ENCODE data around the gene SEMA7A.

SEMA7A gene

DNA sequence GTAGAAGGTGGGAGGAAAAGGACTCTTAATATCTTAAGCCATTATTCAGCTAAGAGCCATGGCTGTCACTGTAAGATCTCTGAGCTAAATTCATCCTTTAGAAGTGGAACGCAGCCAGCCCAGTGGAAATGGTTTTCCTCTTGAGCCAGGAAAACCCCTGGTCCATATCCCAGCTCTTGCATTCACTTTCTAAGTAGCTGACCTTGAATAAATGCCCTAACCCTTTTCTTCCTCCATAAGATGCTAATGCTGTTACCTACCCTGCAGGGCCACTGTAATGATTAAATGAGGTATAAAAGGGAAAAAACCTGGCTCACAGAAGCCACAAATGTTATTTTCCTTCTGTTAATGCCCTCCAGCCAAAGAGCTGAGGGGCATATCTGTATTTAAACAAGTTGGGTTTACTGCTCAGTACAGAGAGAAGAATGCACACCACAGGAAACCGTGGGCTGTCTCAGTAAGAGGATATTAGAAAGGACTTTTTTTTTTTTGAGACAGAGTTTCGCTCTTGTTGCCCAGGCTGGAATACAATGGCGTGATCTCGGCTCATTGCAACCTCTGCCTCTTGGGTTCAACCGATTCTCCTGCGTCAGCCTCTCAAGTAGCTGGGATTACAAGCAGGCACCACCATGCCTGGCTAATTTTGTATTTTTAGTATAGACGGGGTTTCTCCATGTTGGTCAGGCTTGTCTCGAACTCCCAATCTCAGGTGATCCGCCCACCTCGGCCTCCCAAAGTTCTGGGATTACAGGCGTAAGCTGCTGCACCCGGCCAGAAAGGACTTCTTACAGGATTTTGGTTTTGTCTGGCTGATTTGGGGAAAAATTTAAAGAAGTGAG lies 20.4 kb upstream of the SEMA7A start:
- no peak for DNase-seq (ENCODE audit: extremely low read depth in 1 of 2, low read depth in 1 of 2)

- no peak for DNase-seq (ENCODE audit: extremely low read depth in 1 of 2, low read depth in 1 of 2)
These were observed 18.4 kb upstream of the SEMA7A start for GRCh38 chr15:74451861-74452835.

- no peak for DNase-seq (ENCODE audit: extremely low read depth in 1 of 2, low read depth in 1 of 2)
These were observed 17.6 kb upstream of the SEMA7A start for GRCh38 chr15:74451322-74451721.

- no peak for DNase-seq (ENCODE audit: extremely low read depth in 1 of 2, low read depth in 1 of 2)
These were observed 16.0 kb upstream of the SEMA7A start for GRCh38 chr15:74449643-74450205.

DNA sequence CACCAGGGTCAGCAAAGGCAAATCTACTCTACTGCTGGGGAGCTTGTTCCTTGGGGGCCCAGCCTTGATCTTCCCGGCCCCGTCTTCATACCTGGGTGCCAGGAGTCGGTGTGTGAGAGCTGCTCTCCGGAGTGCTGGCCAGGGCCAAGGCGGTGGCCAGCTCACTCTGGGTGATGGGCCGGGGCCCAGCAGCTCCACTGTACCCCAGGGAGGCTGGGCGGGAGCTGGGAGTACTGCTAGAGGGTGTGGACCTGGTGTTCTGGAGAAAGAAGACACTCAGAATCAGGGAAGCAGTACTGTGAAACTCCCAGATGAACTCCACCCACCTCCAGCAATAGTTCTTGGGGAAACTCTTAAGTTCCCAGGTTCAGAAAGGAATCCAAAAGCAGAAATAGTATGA lies 15.3 kb upstream of the SEMA7A start:
- DNase-seq (ENCODE audit: extremely low read depth in 1 of 2, low read depth in 1 of 2), result no peak

DNA sequence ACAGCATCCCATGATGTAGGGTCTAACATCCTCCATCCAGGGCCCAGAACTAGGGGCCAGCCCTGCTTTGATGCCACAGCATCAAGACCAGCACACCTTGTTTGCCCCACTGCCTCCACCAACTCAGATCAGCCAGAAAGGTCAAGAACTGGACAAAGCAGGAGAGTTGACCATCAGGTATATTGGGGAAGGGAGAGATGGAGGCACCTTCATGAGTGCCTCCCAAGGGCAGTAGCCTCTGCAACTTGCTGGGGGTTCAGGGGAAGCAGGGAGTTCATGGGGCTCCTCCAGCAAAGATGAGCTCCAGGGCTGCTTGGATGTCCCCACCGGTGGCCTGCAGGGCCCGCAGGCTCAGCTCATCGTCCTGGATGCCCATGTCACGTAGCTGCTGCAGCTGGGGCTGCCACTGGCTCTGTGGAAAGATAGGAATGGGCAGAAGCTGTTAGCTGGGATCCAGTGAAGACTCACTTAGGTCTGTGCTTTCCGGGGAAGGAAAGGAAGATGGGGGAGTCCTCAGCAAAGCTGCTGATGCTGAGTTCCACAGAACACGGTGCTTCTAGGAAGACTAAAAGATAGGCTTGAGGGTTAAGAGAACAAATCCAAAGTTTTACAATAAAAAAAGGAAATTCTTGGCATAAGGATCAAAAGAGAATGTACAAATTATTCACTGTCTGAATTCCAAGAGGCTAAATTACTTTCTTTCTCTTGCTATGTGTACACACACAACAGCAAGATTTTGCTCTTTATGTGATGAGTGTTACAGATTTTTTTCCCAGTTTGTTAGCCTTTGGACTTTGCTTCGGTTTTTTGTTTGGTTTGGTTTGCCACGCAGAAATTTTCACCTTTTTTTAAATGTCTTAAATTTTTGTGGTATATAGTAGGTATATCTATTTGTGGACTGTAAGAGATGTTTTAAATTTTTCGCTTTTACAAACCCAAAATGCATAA lies 12.3 kb upstream of the SEMA7A start:
- DNase-seq (ENCODE audit: extremely low read depth in 1 of 2, low read depth in 1 of 2), result no peak

DNA sequence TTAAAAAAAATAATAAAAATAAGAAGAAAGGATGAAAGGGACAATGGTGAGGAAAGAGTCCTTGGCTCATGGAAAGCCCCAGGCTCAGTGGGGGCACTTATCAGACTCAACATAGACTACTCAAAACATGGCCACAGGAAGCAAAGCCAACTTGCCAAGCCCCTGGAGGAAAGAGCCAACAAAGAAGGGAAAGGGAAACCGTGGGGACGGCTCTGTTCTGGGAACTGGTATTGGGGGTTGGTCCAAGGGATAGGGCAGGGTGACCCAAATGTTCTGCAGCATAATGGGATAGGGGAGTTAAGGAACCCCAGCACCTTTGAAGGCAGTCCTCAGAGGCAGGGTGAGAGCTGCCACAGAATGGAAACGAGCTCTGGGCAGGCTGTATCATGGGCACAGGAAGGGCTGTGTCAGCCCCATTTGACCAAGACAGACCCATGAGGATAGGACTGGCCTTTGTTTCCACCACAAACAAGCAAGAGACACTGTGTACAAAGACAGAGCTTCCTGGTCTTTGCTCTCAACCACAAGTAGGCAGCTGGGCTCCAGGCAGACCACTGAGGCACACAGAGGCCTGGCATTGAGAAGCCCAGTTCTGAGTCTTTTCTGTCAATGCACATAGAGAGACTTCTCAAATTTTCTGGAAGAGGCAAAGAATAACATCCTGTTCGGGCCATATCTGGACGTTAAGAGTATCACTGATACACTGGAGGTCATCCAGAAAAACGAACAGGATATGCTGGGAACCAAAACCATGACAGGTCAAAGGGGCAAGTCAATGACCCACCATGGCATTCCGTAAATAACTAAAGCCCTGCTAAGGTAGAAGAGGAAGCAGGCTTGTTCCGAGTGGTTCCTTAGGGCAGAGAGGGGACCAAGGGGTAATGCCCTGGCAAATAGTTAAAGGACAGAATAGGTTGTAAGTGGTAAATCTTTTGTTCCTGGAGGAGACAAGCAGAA lies 10.6 kb upstream of the SEMA7A start:
- no peak for DNase-seq (ENCODE audit: extremely low read depth in 1 of 2, low read depth in 1 of 2)

DNA sequence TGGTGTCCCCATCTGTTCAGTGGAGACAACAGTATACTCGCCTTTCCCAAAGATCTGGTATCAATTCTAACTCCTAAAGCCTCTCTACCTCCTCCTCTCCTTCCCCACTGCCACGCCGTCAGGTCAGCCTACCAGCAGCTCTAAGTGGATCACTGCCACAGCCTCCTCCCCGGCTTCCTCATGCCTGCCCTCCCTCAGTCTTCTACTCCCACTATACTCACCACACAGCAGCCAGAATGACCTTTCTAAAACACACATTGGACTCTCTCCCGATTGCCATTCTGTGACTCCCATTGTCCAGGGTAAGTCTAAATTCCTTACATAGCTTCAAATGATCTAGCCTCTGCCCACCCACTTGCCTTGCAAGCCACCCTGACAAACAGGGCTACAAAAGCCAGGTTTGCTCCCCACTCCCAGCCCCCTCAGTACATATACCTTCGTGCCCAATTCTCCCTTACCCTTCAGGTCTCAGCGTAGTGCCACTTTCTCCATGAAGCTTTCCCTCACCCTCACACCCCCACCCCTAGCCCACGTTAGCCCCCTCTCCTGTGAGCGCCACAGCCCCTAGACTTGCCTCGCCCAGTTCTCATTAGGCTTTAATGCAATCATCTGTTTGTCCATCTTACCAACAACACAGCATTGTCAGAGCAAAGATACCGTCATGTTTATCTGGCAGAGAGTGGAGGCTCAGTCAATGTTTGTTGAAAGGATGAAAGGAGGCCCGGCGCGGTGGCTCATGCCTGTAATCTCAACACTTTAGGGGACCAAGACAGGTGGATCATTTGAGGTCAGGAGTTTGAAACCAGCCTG lies 9.5 kb upstream of the SEMA7A start:
- DNase-seq (ENCODE audit: extremely low read depth in 1 of 2, low read depth in 1 of 2), result no peak

DNA sequence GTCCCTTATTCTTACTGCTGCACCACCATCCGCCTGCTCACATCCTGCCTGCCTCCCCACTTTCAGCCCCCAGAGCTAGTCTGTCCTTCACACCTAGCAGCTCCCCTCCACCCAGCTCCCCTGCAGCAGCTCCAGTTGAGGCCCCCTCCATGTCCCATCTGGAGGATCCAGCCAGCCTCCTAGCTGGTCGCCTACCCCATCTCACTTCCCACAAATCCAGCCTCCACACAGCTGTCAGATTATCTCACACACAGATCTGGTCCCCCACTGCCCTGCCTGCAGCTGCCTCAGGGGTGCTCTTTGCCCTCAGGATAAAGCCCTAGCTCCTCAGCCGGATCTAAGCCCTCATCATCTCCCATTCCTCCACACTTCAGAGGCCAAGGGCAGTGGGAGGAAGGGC lies 8.8 kb upstream of the SEMA7A start:
- no peak for DNase-seq (ENCODE audit: extremely low read depth in 1 of 2, low read depth in 1 of 2)

DNA sequence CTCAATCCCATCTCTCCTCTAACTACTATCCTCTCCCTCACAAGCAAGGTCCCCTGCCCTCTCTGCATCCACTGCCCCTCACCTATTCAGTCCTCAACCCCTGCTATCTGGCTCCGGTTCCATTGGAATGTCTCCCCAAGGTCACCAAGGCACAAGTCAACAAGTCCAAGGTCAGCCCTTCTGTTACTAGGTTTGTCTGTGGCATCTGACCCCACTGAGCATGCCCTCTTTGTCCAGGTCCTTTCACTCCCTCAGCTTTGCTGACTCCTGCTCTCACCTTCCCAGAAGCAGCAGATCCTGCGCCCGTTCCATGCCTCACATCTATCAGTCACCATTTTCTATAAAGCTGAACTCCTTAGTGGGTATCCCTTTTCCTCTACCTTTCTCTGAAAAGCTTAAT lies 8.3 kb upstream of the SEMA7A start:
- no peak for DNase-seq (ENCODE audit: extremely low read depth in 1 of 2, low read depth in 1 of 2)

- no peak for DNase-seq (ENCODE audit: extremely low read depth in 1 of 2, low read depth in 1 of 2)
These were observed 7.6 kb upstream of the SEMA7A start for GRCh38 chr15:74441248-74441941.

DNA sequence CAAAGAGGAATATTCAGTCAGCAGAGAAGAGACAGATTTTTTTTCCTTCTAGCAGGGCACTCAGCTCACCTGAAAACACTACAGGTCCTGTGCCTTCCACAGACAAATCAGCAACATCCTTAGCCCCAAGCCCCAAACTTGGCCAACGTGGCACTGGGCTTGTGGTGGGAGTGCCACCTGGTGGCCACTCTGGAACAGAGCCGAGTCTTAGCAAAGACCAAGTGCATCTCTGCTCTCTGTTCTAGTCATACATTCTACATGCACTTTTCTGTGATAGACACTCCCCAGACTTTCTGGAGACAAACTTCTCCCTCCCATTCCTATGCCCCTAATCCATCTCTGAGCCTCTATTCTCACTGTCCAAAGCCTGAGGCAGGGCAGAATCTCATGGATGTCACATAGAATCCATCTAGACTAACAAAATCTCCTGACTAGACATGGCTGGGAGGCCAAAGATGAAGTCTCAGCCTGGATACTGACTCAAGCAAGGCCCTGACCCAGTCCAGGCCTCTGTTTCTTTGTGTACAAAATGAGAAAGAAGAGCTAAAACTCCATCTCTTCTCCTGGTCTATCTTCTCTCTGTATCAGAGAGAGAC lies 5.1 kb upstream of the SEMA7A start:
- peak; percentile 44 to 65 for DNase-seq (ENCODE audit: extremely low read depth in 1 of 2, low read depth in 1 of 2)

GRCh38 chr15:74438206-74438605 lies 4.4 kb upstream of the SEMA7A start:
- DNase-seq (ENCODE audit: extremely low read depth in 1 of 2, low read depth in 1 of 2), result no peak

GRCh38 chr15:74434263-74435136 lies 742 bp upstream of the SEMA7A start:
- no peak for DNase-seq (ENCODE audit: extremely low read depth in 1 of 2, low read depth in 1 of 2)

GRCh38 chr15:74432968-74433591 lies 678 bp downstream of the SEMA7A start:
- no peak for DNase-seq (ENCODE audit: extremely low read depth in 1 of 2, low read depth in 1 of 2)

Data from activated CD8-positive, alpha-beta memory T cell treated with anti-CD3 and anti-CD28 coated beads for 1 hour (primary cell).